Hematopoietic multipotent progenitor cell treated with erythropoietin and hydrocortisone succinate and interleukin-3 and kit ligand, for 8 days (in vitro differentiated cells): Measurements from ENCODE around the gene CRB2.
A peak's percentile ranks its signal among the peaks of the same experiment; 100 is the strongest.

ENCODE experiments used
- DNase-seq: peaks from one replicate; pipeline ENCODE4 v3.0.0-alpha.2; 2015

The CRB2 gene

DNA sequence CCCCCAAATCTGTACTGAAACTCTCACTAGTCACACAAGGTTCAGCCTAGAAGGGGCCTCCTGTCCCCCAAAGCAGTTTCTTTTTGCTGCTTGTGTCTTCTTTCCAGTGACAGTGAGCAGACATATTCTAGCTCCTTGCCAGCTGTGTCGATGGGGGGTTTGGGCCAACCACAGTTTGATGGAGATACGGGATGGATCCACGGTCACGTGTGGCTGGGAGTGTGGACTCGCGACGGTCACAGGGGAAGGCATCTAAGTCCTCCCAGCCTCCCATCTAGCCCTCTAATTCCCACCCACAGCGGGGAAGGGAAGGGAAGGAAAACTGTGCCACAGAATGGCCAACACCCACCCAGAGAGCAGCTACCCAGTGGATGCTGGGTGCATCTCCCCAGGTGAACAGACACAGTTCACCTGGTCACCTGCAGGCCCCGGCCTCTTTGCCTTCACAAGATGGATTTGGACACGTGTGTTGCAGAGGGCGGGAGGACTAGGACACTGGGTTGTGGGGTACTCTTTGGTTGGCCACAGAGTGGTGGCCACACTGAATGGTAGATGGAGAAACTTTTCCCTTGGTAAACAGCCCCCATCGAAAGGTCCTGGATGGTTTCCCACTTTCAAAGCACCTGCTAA lies 54.4 kb downstream of the CRB2 start:
- no peak for DNase-seq

- no peak for DNase-seq
These were observed 55.2 kb downstream of the CRB2 start for GRCh38 chr9:123411191-123411590.

DNA sequence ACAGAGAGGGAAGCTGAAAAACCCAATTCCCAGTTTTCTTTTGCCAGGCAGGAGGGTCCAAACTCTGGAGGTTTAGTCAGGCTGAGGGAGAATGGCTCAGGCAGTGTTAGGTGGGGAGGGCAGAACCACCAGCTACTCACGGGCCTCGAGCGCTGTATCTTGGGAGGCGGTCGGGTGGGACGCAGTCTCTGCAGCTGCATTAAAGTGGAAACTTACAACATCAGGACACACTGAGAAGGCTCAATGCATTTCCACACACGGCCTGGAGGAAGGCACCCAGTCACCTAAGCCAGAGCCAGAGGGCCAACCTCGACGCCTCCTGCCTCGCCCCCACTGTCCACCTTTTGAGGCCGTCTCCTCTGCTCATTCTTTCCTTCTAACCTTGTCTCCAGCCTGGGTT lies 55.6 kb downstream of the CRB2 start:
- DNase-seq = no peak

DNA sequence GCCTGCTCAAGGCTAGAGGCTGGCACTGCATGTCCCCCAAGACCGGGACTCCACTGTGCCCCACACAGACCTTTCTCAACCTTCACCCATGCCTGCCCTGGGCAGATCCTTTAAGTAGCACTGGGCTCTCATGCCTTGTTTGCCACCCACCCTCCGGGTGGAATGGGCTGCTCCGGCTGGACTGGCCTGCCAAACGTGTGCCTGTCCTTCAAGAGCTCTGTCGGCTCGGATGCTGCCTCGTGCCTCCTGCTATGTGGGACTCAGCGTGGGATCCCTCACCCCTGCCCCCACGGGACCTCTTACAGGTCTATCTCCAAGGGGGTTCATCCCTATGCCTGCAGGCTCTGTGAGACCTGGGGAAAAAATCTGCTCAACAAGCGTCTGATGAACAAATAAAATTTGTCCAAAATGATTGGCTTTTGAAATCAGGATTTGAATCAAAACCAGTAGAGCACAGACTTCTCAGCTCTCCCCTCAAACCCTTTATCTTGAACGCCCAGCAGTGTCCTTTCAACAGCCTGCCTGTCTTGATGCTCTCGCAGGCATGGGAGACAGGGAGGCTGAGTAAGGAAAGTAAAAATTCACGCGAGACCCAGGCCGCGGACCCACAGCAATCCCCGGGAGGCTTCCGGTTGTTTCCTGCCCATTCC lies 56.3 kb downstream of the CRB2 start:
- DNase-seq = no peak

DNA sequence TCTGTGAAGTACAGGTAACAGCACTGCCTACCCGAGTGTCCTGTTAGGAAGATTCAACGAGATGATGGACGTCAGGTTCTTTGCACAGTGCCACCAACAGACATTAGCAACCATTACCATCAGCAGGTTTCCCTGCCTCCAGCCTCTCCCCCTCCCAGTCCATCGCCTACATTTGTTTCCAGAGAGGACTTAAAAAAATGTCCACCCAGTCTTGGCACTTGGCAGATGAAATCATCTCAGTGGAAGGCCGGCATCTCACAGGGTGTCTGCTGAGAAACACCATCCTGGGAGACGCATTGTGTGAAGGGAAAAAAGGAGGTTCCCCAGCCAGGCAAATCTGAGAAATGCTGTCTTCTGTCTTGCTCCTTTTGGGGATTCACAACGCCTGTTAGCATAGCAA lies 58.2 kb downstream of the CRB2 start:
- no peak for DNase-seq

- DNase-seq = peak; percentile 70
These were observed 59.2 kb downstream of the CRB2 start for GRCh38 chr9:123414936-123415930.

DNA sequence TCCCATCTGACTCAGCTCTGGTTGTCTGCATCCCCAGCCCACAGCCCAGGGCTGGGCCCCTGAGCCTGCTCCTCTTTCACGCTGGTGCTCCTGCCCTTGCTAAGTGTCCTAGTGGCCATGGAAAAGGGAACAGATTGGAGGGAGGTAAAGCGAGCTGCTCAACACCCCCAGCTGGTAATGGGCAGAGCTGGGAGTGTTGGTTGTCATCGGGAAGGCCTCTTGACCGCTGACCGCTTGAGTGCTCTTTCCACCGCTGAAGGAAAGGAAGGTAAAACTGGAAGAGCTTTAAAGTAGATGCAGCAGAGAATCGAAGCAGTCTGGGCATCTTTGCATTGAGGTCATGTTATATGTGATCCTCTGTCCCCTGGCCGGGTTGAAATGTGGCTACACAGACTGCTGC lies 60.2 kb downstream of the CRB2 start:
- DNase-seq = no peak

GRCh38 chr9:123417289-123418051 lies 61.5 kb downstream of the CRB2 start:
- DNase-seq = no peak

GRCh38 chr9:123418052-123418430 lies 62.0 kb downstream of the CRB2 start:
- DNase-seq = no peak

- DNase-seq = no peak
These were observed 62.5 kb downstream of the CRB2 start for GRCh38 chr9:123418506-123418905.

GRCh38 chr9:123419091-123419490 lies 63.1 kb downstream of the CRB2 start:
- DNase-seq = no peak

GRCh38 chr9:123419721-123420591 lies 64.0 kb downstream of the CRB2 start:
- DNase-seq = no peak

- DNase-seq = no peak
These were observed 64.7 kb downstream of the CRB2 start for GRCh38 chr9:123420592-123421111.

DNA sequence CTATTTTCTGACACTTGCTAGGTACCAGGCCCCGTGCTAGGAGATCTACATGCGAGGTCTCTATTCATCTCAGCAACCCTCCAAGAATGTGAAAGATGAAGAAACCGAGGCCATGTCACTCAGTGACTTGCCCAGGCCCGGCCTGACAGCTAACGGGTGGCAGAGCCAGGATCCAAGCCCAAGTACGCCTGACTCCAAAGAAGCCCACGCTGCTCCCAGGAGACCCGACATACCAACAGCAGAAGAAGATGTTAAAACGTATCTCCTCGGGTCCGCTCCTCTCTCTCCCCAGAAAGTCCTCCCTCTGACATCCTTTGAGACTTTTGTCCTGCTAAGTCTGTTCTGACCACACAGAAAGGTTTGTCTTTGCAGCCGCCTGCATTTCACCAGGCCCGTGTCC lies 65.2 kb downstream of the CRB2 start:
- no peak for DNase-seq

GRCh38 chr9:123421801-123422455 lies 65.9 kb downstream of the CRB2 start:
- no peak for DNase-seq

DNA sequence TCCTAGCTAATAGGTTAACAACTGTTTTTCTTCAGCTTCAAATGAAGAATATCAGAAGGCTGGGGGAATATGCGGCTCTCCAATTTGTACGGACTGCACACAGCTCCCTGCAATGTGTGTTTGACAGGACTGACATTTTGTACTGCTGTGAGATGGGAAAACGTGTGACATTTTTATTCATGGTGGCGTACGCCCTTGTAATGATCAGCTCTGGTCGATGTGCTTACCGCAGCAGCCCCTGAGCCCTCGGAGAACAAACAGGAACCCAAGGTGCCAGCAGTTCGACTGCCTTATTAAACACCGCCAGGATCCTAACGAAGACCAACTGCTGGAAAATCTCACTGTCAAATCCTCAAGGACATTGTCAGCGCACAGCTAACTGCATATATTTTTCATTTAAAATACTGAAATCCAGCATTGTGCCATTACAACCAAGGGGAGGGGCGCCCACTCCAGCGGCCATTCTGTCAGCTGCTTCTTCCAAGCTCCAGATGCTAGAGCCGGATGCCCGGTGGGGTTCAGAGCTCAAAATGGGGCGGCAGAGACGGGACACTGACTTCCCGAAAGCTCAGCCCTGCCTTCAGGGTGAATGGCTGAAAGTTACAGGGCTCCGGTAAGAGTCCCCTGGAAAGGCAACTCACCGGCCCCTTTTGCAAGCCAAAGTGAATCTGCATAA lies 66.8 kb downstream of the CRB2 start:
- no peak for DNase-seq

- DNase-seq = no peak
These were observed 67.3 kb downstream of the CRB2 start for GRCh38 chr9:123423311-123423640.

GRCh38 chr9:123424131-123424530 lies 68.1 kb downstream of the CRB2 start:
- no peak for DNase-seq

DNA sequence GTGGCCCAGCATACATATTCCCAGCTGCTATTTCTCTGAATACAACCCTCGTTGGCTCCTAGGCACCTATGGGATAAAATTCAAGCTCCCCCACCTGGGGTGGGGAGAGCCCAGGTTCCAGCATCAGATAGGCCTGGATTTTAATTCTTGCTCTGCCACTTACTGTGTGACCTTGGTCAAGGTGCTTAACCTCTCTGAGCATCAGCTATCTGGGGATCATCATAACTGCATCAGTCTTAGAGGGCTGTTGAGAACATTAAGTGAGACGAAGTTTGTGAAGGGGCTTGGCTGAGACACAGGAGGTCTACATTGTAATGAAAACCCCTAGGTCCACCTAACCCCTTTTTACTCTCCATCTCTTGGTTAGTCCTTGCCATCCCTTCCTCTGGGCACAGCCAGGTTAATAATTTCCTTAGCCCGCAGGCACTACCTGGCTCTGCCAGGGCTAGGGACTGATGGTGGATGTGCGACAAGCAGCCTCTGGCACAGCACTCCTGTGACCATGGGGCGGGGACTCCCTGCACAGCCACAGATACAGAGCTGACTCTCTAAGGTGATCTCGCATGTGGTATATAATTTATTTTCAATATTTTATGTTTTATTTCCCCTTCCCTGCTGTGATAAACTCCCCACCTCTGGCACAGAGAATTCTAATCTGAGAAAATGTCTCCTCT lies 68.7 kb downstream of the CRB2 start:
- DNase-seq = no peak

- no peak for DNase-seq
These were observed 69.3 kb downstream of the CRB2 start for GRCh38 chr9:123425261-123425821.
